Caco-2 (cell line): ENCODE results near the gene MLPH. TPM values are rescaled to one million over a fixed set of nuclear protein-coding genes. Genes with fewer than 3 reads are reported as not detected.
A peak's percentile ranks its signal among the peaks of the same experiment; 100 is the strongest.

Experiments used
- BruUV-seq: library from RNA; stranded (reverse); fragments of 400-500 nt; replicated peaks from 2 replicates; lab custom pipeline; 2021; lab: Mats Ljungman, UMichigan
- CTCF ChIA-PET: fragments of 300-600 bp; sonication (Branson Sonifier 250); formaldehyde crosslinking; loops from one replicate; lab custom pipeline; 2022; ENCODE audit warnings: antibody characterized with exemption; lab: Charles Lee
- POLR2A ChIA-PET: fragments of 300-600 bp; sonication (Branson Sonifier 250); formaldehyde crosslinking; loops from one replicate; lab custom pipeline; 2022; ENCODE audit warnings: antibody characterized with exemption; lab: Charles Lee
- DNase-seq, 2 experiments: peaks; one replicate each; pipeline versions ENCODE4 v3.0.0 to v3.0.0-alpha.2; 2020 to 2022
- H3K27me3 ChIP-seq: replicated peaks from 2 replicates; pipeline ENCODE4 v1.6.0; 2011; ENCODE audit warnings: low read length; ENCODE audit not compliant: control insufficient read depth, insufficient read depth
- H3K36me3 ChIP-seq: 2 replicates; pipeline ENCODE4 v1.5.1; 2011; ENCODE audit warnings: low read length; ENCODE audit not compliant: control insufficient read depth, insufficient read depth
- H3K4me1 ChIP-seq: fragments of 250-450 bp; sonication (Bioruptor Pico); 2 replicates; pipeline ENCODE4 v1.5.1; 2020; ENCODE audit warnings: mild to moderate bottlenecking
- H3K4me3 ChIP-seq: 2 replicates; pipeline ENCODE4 v1.5.1; 2011; ENCODE audit warnings: low read depth, mild to moderate bottlenecking, control low read depth, low read length
- H3K9me3 ChIP-seq: fragments of 250-450 bp; sonication (Bioruptor Pico); 2 replicates; pipeline ENCODE4 v1.5.1; 2020; ENCODE audit warnings: mild to moderate bottlenecking, moderate library complexity
- H3K27ac Mint-ChIP-seq: one replicate; pipeline ENCODE4 v1.8.0; 2022; ENCODE audit warnings: mixed read lengths; ENCODE audit not compliant: unreplicated experiment
- H3K27me3 Mint-ChIP-seq: one replicate; pipeline ENCODE4 v1.8.0; 2022; ENCODE audit warnings: mixed read lengths; ENCODE audit not compliant: insufficient read depth, unreplicated experiment
- H3K36me3 Mint-ChIP-seq: one replicate; pipeline ENCODE4 v1.8.0; 2022; ENCODE audit warnings: mild to moderate bottlenecking, mixed read lengths; ENCODE audit not compliant: insufficient read depth, unreplicated experiment
- H3K4me1 Mint-ChIP-seq: one replicate; pipeline ENCODE4 v1.8.0; 2022; ENCODE audit warnings: low read depth, mixed read lengths; ENCODE audit not compliant: unreplicated experiment
- H3K4me3 Mint-ChIP-seq: one replicate; pipeline ENCODE4 v1.8.0; 2022; ENCODE audit warnings: mild to moderate bottlenecking, moderate library complexity, mixed read lengths; ENCODE audit not compliant: unreplicated experiment
- H3K9me3 Mint-ChIP-seq: one replicate; pipeline ENCODE4 v1.8.0; 2022; ENCODE audit warnings: mixed read lengths; ENCODE audit not compliant: unreplicated experiment
- CTCF ChIP-seq, 2 experiments: fragments of 200-600 bp in 1 of 2; IDR thresholded peaks; 1 replicate in 1 of 2; 2 replicates in 1 of 2; pipeline versions ENCODE4 v1.5.1 to v1.8.0; 2011 to 2022; ENCODE audit warnings: antibody characterized with exemption in 1 of 2, control low read depth in 1 of 2, inconsistent platforms in 1 of 2, low read depth in 1 of 2, low read length in 1 of 2, mild to moderate bottlenecking in 1 of 2, moderate library complexity in 1 of 2; ENCODE audit not compliant: insufficient read depth in 1 of 2, severe bottlenecking in 1 of 2, unreplicated experiment in 1 of 2
- intact Hi-C: fragments of 100-400 bp; cut with micrococcal nuclease; formaldehyde crosslinking; loops from one replicate; pipeline ENCODE4 v1.10.0; 2022; ENCODE audit not compliant: unreplicated experiment
- total RNA-seq: library from RNA; stranded (reverse); gene quantifications from 2 replicates; pipeline ENCODE4 v1.2.3, GENCODE V29; 2022

The MLPH gene
- total RNA-seq, 1 experiment from 2014 or later: not detected

DNA sequence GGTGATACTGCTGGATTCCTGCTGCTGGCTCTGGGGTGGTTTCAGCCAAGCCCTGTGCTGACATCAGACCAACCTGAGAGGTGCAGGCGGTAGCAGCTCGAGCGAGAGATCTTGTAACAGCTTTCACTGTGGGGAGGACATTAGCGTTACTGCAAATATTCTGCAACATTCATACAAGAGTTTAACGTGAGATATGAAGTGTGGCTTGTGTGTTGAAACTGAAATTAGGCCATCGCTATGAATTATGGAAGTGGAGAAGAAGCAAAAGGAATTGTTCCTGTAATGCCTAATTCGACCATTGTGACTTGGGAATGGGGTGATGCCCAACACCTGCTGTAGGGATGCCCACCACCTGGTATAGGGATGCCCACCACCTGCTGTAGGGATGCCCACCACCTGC is 6.5 kb upstream of the MLPH start:
- BruUV-seq: no TSS peak
- Histone ChIP-seq H3K27me3 (no peaks in the 10 kb centered on the region), H3K4me1 (0 out of 2 replicates have a peak, but pooled peaks cover 4% of the 10 kb centered on the region), H3K4me3 (no peak overlapping the region), H3K36me3 (no peaks in the 10 kb centered on the region), H3K9me3 (no peaks in the 10 kb centered on the region)
- H3K27me3 Mint-ChIP-seq: peaks cover 11% of the 10 kb centered on the region
- ChIA-PET CTCF (no interaction called here), POLR2A (no interaction called here)
- no peaks in the 10 kb centered on the region for H3K36me3 Mint-ChIP-seq
- no peak overlapping the region for H3K4me3 Mint-ChIP-seq
- DNase-seq: no peak
- TF ChIP-seq CTCF (IDR thresholded peaks at IDR 0.05; ENCODE audit: insufficient read depth in 1 of 2, low read depth in 1 of 2, low read length in 1 of 2, severe bottlenecking in 1 of 2, unreplicated experiment in 1 of 2): no peak
- intact Hi-C loops: no loop called here
- no peaks in the 10 kb centered on the region for H3K4me1 Mint-ChIP-seq
- H3K27ac Mint-ChIP-seq: no peak overlapping the region
- H3K9me3 Mint-ChIP-seq: no peaks in the 10 kb centered on the region

DNA sequence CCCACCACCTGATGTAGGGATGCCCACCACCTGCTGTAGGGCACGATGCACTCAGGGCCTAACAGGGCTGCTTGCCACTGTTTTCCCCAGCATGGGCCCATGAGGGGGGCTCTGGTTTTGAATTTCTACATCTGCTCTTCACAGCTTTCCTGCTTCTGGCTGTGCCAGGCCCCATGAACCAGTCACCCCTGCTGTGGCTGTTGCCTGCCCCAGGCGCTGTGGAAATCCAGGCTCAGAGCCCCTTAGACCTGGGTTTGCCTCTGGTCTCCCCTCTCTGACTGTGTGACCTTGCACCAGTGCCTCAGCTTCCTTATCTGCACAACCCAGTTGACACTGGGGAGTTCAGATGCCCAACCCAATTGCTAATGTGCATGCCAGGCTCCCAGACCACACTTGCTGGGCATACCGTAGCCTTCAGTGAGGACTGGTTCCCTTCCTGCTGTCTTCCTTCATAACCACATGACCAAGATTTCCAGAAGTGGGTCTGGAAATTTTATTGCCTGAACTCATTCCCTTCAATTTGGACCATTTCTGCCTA is 6.0 kb upstream of the MLPH start:
- no peaks in the 10 kb centered on the region for H3K9me3 Mint-ChIP-seq
- H3K36me3 ChIP-seq: no peaks in the 10 kb centered on the region
- no peak for DNase-seq
- ChIA-PET POLR2A (no interaction called here), CTCF (no interaction called here)
- H3K4me1 ChIP-seq: 0 out of 2 replicates have a peak, but pooled peaks cover 4% of the 10 kb centered on the region
- peaks cover 11% of the 10 kb centered on the region for H3K27me3 Mint-ChIP-seq
- H3K4me3 ChIP-seq: no peak overlapping the region
- intact Hi-C loops: no loop called here
- H3K4me3 Mint-ChIP-seq: no peak overlapping the region
- BruUV-seq: no TSS peak
- no peak for TF ChIP-seq CTCF (IDR thresholded peaks at IDR 0.05; ENCODE audit: insufficient read depth in 1 of 2, low read depth in 1 of 2, low read length in 1 of 2, severe bottlenecking in 1 of 2, unreplicated experiment in 1 of 2)
- no peak overlapping the region for H3K27ac Mint-ChIP-seq
- no peaks in the 10 kb centered on the region for H3K9me3 ChIP-seq
- H3K4me1 Mint-ChIP-seq: no peaks in the 10 kb centered on the region
- H3K27me3 ChIP-seq: no peaks in the 10 kb centered on the region
- no peaks in the 10 kb centered on the region for H3K36me3 Mint-ChIP-seq

- Mint-ChIP-seq H3K4me1 (no peaks in the 10 kb centered on the region), H3K4me3 (no peak overlapping the region), H3K27me3 (peaks cover 11% of the 10 kb centered on the region), H3K9me3 (no peaks in the 10 kb centered on the region), H3K36me3 (no peaks in the 10 kb centered on the region), H3K27ac (no peak overlapping the region)
- BruUV-seq: no TSS peak
- no peaks in the 10 kb centered on the region; the same call in 1 of the 2 replicates for H3K27me3 ChIP-seq
- no peaks in the 10 kb centered on the region for H3K4me1 ChIP-seq
- H3K36me3 ChIP-seq: no peaks in the 10 kb centered on the region
- POLR2A ChIA-PET: no interaction called here
- no peak for TF ChIP-seq CTCF (IDR thresholded peaks at IDR 0.05; ENCODE audit: insufficient read depth in 1 of 2, low read depth in 1 of 2, low read length in 1 of 2, severe bottlenecking in 1 of 2, unreplicated experiment in 1 of 2)
- H3K9me3 ChIP-seq: no peaks in the 10 kb centered on the region
- peak; percentile 31 to 53 for DNase-seq
- H3K4me3 ChIP-seq: no peak overlapping the region
- intact Hi-C loops: no loop called here
- CTCF ChIA-PET: no interaction called here
Observed at GRCh38 chr2:237482485-237482884, 4.6 kb upstream of the MLPH start.
